NCI-H526 (cell line): ENCODE measurements around the gene GLIS1.

Experiments used
- DNase-seq, 2 experiments: peaks; one replicate each; lab custom pipeline; 2025; lab: John Stamatoyannopoulos, UW

Gene GLIS1

GRCh38 chr1:53717025-53717804 lies 21.7 kb downstream of the GLIS1 start:
- no peak for DNase-seq

GRCh38 chr1:53716150-53716549 lies 22.8 kb downstream of the GLIS1 start:
- no peak for DNase-seq

GRCh38 chr1:53715478-53715877 lies 23.5 kb downstream of the GLIS1 start:
- DNase-seq, result peak in 1 of 2 experiments; percentile 54

- DNase-seq, result no peak
Measured at GRCh38 chr1:53712276-53712675, 26.7 kb downstream of the GLIS1 start.

GRCh38 chr1:53710584-53710983 lies 28.4 kb downstream of the GLIS1 start:
- DNase-seq, result no peak

GRCh38 chr1:53708687-53709086 lies 30.3 kb downstream of the GLIS1 start:
- DNase-seq, result no peak

GRCh38 chr1:53706356-53706755 lies 32.6 kb downstream of the GLIS1 start:
- DNase-seq, result no peak

GRCh38 chr1:53705446-53706096 lies 33.4 kb downstream of the GLIS1 start:
- DNase-seq, result no peak

GRCh38 chr1:53704804-53705445 lies 34.0 kb downstream of the GLIS1 start:
- DNase-seq, result no peak

- DNase-seq, result no peak
Measured at GRCh38 chr1:53704304-53704703, 34.7 kb downstream of the GLIS1 start.

- DNase-seq, result no peak
Measured at GRCh38 chr1:53703174-53703573, 35.8 kb downstream of the GLIS1 start.

- no peak for DNase-seq
Measured at GRCh38 chr1:53702341-53702740, 36.6 kb downstream of the GLIS1 start.

GRCh38 chr1:53700776-53701175 lies 38.2 kb downstream of the GLIS1 start:
- no peak for DNase-seq

GRCh38 chr1:53699981-53700380 lies 39.0 kb downstream of the GLIS1 start:
- no peak for DNase-seq

GRCh38 chr1:53698384-53698980 lies 40.5 kb downstream of the GLIS1 start:
- no peak for DNase-seq

- DNase-seq, result no peak
Measured at GRCh38 chr1:53697721-53698383, 41.1 kb downstream of the GLIS1 start.

GRCh38 chr1:53696990-53697389 lies 42.0 kb downstream of the GLIS1 start:
- no peak for DNase-seq

- DNase-seq, result no peak
Measured at GRCh38 chr1:53696571-53696970, 42.4 kb downstream of the GLIS1 start.

GRCh38 chr1:53696051-53696450 lies 42.9 kb downstream of the GLIS1 start:
- no peak for DNase-seq

GRCh38 chr1:53695116-53695515 lies 43.8 kb downstream of the GLIS1 start:
- no peak for DNase-seq

GRCh38 chr1:53694718-53695091 lies 44.3 kb downstream of the GLIS1 start:
- DNase-seq, result no peak
